ENCODE results near the gene LYL1.
A peak's percentile ranks its signal among the peaks of the same experiment; 100 is the strongest.

Gene LYL1

DNA sequence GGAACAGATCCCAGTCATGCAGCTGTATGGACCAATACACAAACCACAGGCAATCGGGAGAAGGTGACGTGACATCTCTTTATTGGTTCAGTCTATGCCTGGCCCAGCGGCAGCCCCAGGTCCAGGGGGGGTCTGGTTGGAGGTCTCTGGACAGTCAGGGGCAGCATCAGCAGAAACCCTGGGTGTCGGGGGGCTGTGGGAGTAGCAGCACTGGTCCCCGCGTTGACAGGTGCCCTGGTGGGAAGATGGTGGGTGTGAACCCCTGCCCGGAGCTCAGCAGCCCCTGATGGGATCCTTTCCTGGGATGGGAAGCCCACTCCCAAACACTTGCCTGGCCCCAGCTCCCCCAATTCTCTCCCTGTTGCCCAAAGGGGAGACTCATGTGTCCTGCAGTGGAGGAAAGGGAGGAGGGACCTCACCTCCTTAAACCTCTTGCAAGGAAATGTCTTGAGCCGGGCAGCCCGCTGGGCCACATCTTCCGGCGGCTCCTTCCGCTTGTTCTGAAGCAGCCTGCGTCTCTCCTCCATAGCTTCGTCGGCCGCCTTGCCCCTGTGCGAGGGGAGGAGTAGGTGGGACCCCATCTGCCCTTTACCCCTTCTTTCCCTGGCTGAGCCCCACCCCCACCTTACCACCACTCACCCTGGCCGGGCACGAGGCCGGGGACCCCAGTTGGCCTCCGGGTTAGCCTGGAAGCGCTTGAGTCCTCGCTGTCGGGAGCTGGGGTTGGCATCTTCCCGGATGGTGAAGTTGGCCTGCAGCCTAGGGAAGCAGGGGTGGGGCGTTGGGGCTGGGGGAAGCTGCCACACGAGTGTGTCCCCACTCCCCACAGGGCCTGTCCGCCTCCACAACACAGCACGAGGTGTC is 2.4 kb upstream of the LYL1 start:
- no peak for DNase-seq (ENCODE audit: low read depth in 2 of 2)

DNA sequence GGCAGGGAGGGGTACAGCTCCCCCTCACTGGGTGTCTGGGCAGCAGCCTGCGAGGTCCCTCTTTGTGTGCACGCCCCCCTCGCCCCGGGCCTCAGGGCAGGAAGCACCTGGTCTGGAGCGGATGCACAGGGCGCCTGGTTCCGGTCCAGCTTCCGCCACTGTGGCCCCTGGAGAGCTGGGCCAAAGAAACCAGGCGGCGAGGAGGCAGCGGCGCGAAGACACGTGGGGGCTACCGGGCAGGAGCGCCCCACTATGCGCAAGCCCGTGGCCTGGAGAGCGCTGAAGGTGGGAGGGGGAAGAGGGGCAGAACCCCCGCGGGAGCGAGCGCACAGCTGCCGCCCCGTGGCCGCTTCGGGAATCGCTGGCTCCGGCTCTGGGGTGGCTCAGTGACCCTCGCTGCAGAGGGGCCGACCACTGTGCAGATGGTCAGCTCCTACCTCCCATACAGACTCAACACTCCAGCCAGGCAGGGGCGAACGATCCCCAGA is 1.7 kb upstream of the LYL1 start:
- peak; percentile 55 to 65 for DNase-seq (ENCODE audit: low read depth in 2 of 2)

DNA sequence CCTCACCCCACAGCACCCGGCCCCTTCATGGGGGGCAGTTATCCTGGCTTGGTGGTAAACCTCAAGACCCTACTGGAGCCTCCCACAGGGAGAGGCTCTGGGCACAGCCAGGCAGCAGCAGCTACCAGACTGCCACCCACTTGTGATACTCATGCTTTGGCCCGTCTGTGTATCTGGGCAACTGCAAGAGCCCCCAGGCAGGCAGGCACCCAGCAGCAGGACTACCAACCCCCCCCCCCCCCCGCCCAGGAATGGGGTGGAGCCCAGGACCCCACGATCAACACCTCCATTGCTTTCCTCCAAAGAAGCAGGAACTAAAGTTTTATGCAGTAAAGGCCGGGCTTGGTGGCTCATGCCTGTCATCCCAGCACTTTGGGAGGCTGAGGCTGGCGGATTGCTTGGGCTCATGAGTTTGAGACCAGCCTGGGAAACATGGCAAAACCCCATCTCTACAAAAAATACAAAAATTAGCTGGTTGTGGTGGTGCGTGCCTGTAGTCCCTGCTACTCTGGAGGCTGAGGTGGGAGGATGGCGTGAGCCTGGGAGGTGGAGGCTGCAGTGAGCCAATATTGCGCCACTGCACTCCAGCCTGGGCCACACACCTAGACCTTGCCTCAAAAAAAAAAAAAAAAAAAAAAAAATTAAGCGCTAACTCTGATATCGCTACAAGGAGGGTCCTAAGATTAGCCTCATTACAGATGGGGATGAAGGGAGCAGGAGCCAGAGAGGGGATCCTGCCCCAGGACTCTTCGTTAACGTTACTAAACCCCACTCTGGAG is 1.1 kb upstream of the LYL1 start:
- DNase-seq (ENCODE audit: low read depth in 2 of 2), result no peak

DNA sequence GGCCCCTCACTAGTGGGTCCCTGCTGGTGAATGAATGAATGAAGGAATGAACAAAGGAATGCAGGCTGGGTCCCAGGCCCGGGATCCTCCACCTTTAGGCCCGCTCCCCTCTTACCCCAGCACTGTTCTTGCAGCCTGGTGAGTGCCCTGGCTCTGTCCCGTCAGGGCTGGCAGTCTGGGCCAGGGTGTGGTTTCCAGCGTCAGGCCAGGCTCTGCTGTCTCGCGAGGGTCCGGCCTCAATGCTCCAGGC is 317 bp downstream of the LYL1 start:
- DNase-seq (ENCODE audit: low read depth in 2 of 2), result no peak

DNA sequence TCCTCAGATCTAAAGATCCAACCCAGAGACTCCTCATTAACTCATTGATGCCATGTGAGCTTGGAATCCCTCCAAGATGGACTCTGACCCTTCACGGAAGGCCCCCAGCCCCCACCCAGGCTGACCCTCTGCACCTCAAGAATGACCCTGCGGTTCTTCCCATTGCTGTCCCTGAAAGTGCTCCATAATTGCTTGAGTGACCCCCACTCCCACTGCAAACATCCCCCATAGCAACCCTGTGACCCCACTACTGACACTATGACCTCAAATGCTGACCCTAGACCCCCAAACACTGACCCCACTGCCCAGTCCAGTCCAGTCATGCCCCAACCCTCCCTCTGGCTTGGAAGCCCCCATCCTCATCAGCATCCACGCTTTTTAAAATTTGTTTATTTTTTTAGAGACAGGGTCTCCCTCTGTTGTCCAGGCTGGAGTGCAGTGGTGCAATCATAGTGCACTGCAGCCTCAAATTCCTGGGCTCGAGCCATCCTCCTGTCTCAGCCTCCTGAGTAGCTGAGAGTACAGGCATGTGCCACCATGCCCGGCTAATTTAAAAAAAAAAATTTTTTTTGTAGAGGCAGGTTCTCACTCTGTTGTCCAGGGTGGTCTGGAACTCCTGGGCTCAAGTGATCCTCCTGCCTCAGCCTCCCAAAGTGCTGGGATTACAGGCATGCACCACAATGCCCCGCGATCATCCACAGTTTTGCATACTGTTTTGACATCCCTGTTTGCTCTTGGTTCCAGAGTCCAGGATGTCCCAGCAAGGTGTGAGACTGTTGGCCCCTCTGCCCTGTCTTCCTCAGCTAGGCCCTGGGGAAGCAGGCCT is 855 bp downstream of the LYL1 start:
- no peak for DNase-seq (ENCODE audit: low read depth in 2 of 2)

DNA sequence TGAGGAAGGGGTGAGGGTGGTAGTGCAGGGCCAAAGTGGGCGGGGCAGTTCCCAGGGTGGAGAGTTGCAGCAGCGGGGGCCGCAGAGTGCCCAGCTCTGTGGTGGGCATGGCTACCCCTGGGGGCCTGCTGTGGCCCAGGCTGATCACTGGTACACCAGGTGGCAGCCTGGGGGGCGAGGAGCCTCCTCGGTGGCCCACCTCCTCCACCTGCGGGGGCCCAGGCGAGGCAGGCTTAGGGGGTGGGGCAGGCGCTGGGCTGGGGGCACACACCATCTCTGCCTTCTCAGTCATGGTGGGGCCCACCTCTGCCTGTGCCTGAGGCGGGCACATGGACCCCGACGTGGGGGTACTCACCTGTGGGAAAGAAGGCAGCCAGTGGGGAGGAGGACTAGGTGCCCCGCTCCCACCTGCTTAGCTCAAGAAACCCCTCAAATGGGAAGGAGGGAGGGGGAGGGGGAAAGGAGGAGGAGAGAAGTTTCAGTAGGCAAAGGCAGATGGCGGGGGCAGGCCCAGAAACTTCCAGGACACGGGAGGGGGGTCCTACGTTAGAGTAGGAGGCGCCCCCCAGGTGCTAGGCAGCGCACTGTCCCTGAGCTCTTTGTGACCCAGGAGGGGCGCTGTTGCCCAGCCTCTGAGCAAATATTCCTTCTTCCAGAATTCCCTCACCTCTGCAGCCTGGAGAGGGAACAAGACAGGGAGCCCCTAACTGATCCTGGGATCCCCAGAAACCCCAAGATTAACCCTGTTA is 1.6 kb downstream of the LYL1 start:
- DNase-seq (ENCODE audit: low read depth in 2 of 2), result no peak

DNA sequence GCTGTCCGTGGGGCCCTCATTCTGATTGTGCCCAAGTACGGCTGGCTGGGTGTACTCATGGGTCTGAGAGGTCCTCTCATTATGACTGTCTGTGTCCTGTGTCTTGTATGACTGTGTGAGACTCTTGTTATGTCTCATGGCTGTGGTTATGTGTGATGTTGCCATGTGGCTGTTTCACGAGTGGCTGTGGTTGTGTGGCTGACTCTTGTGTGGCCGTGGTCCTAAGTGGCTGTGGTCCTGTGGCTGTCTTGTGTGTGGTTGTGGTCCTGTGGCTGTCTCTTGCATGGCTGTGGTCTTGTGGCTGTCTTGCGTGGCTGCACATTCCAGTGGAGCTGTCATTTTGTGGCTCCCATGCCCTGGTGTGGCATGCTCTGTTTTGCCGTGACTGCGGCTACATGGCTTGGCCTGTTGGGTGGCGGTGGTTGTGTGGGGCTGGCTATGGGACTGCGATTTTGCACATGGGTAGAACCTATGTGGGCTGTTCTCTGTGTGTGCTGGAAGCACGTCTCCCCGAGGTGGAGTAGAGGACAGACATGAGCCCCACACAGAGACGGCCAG is 2.5 kb downstream of the LYL1 start:
- DNase-seq (ENCODE audit: low read depth in 2 of 2), result no peak

DNA sequence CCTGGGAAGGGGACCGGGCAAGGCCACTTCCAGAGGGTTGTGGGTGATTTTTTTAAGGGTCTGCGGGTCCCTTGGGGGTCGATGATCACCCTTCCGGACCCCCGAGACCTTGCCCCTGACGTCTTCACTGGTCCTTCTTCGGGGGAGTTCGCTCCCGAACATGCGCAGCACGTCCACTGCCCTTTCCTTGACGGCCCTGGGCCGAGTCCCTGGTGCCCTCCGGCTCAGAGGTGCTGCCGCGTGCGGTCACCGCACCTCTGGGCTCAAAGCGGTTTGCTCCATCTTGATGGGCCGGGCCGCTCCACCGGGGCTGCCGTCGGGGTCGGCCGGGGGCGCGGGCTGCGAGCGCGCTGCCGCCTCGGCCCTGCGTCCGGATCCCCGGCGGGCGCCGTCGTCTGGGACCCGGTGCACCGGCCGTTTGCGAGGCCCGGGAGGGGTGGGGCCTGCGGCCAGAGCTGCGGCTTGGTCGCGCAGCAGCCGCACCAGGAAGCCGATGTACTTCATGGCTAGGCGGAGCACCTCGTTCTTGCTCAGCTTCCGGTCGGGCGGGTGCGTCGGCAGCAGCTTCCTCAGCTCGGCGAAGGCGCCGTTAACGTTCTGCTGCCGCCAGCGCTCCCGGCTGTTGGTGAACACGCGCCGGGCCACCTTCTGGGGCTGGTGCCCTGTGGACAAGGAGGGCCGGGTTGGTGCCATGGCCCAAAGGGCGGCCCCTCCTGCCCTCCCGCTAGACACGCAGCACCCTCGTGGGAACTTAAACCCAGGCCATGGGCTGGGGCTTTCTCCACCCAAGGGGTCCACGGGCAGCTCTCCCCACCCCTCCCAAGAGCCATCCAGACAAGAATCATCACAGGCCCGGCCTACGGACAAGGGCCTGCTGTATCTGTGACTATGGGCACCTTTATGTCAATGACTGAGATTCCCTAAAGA is 3.3 kb downstream of the LYL1 start:
- peak; percentile 60 to 66 for DNase-seq (ENCODE audit: low read depth in 2 of 2)

DNA sequence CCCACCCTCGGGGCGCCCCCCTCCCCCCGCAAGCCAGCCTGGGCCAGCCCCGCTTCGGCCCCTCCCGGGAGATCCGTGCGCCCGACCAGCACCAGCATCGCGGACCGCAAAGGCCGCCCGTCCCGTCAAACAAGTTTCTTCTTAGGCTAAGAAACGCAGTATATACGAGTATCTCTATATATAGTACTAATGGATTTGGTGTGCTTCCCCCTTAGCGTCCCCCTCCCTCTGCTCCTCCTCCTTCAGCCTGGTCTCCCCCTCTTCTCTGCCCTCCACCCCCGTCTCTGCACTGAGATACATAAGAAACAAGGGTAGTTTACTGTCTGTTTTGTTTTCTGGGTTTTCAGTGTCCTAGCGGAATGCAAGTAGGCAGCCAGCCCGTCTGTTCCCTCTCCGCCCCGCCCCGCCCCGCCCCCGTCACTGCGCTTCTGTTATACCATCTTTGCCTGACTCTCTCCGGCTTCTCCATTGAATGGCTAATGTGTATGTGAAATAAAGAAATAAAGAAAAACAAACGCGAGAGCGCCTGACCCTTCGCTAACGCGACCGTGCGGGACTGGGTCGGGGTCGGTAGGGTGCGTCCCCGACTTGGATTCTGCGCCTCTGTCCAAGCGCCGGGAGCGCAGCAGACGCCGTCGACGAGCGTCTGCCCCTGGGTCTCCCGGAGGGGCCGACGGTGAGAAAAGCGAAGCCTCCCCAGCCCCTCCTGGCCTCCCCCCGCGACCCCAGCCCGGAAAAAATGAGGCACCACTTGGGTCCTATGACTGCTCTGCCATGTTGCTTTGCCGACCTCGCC is 4.2 kb downstream of the LYL1 start:
- no peak for DNase-seq (ENCODE audit: low read depth in 2 of 2)

DNA sequence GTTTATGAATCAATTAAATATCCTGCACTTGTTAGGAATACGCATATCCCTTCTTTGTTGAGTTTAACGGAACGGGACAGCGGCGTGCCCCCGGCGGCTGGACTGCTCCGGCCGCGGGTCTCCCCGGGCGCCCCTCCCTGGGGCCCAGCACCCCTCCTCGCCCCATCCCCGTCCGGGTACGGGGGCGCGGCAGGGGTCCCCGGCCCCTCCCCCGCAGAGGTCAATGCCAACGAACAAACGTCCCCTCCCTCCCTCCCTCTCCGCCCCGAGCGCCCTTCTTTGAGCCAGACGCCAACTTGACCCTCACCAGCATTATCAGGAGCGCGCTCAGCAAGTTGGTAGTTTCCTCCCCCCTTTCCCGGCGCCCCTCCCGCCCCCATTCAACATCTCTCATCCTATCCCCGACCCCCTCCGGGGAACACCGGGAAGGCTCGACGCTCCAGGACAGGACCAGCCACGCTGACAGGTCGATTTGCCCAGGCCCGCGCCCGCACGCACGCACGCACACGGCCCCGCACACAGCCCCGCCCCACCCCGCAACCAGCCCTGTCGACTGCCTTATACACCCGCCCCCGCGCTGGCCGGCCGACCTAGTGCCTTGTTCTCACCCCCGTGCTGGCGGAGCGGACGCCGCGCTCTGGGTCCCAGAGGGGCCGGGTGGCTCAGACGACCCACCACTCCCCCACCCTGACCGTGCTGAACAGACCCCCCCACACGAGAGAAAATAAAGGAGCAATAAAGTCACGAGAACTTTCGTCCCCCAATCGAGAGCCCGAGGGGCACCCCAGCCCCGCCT is 5.0 kb downstream of the LYL1 start:
- DNase-seq (ENCODE audit: low read depth in 2 of 2), result no peak

DNA sequence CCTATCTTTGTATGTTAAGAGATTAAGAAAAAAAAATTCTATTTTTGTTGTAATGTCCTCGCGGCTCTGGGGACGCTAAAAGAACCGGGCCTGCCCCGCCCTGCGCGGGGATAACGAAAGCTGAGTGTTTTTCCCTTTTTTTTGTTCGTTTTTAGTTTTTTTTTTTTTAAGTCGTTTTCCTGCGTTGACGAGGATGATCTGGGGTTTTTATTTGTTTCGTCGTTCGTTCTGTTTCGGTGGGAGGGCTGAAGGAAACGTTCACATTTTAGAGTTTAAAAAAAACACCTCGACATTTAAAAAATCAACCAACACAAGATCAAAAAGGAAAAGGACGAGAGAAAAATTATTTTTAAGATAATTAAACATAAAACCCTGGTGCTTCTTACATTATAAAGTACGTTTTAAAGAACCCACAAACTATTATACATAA is 5.6 kb downstream of the LYL1 start:
- DNase-seq (ENCODE audit: low read depth in 2 of 2), result no peak

DNA sequence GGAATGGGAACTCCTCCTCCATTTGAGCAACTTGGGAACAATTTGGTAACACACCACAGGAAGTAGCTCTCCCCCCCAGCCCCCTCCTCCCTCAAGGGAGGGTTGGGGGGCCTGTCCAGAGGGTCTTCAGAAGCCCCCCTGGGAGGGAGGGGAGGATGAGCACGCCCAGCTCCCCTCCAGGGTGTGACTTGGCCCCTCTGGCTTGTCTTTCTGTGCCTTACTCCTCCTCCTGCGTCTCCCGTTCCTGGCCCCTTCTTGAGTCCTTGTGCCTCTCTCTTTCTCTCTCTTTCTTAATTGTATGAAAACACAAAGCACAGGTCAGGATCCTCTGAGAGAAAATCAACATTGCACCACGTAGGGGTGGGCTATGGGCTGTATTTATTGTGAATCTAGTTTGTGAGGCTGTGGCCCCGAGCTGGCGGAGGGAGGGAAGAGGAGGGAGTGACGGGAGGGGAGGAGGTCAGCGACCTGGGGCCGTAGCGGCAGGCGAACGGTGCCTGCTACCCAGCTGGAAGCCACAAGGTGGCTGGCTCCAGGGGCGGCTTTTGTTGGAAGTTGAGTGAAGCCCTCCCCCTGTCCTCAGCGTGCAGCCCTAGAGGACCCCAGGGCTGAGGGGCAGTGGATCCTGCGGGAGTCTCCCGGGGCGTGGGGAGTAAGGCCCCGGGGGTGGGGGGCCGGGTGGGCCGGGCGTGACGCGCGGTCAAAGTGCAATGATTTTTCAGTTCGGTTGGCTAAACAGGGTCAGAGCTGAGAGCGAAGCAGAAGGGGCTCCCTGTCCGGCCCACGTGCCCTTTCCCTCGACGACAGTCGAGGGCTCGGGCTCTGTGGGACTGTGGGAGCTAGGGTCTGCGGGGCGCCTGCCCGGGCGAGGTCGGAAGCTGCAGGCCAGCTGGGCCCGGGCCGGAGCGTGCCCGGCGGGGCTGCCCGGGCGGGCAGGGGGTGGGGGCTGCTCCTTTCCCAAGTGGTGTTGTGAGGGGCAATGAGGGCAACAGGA is 6.4 kb downstream of the LYL1 start:
- DNase-seq (ENCODE audit: low read depth in 2 of 2), result no peak

DNA sequence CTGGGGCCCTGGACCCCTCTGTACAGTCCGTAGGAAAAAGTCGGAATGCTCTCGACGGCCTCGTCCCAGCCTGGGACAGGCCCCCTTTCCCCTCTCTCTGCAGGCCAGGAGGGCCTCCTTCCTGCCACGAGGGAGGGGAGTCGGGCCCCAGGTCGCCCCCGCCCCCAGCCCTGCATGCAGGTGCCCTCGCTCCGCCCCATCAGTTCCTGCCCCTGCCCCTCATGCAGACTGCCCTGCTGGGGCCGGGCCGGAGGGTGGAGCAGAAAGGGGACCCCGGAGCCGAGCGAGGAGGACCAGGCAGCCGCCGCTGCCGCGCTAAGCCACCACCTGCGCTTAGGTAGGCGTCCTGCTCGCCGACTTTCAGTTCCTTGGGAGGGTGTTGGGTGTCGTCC is 7.3 kb downstream of the LYL1 start:
- DNase-seq (ENCODE audit: low read depth in 2 of 2), result no peak

DNA sequence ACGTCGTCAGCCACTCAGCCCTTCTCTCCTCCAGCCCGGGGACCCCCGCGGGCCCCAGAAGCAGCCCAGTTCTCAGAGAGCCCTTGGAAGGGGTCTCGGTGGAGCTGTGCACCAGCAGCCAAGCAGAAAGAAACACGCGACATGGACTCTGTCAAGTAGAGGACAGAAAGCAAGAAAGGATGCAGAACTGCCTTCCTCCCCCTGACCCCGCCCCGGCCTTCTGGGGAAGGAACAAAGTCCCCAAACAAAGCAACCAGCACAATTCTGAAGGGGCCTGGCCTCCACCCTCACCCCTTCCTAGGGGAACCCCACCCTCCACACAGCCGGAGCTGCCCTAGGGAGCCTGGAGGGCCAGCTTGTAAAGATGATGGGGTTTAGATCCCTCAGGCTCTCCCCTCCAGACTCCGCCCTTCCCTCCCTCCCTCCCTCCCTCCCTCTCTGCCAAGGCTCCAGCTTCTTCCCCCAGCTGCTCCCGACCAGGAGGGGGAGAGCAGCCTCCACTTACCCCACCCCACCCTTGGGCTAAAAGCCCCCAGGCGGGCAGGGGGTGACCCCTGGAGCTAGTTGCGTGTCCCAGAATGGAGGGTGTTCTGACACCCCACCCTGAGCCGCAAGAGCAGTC is 7.8 kb downstream of the LYL1 start:
- DNase-seq (ENCODE audit: low read depth in 2 of 2), result no peak

DNA sequence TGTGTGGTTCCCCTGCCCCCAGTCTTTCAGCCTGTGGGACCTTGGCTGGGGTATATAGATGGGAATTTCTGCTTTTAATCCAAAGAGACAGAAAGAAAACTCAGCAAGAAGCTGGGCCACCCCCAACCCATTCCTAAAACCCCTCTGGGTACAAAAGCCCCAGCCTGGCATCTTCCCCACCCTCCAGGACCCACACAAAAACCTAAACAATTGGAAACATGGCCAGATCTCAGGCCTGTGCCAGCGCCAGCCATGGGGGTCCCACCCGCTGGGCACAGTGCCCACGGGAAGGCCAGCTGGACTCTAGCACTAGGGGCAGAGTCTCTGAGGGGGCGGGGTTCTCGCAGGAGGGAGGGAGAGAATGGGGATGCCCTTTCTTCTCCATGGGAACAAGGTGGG is 8.6 kb downstream of the LYL1 start:
- DNase-seq (ENCODE audit: low read depth in 2 of 2), result no peak

DNA sequence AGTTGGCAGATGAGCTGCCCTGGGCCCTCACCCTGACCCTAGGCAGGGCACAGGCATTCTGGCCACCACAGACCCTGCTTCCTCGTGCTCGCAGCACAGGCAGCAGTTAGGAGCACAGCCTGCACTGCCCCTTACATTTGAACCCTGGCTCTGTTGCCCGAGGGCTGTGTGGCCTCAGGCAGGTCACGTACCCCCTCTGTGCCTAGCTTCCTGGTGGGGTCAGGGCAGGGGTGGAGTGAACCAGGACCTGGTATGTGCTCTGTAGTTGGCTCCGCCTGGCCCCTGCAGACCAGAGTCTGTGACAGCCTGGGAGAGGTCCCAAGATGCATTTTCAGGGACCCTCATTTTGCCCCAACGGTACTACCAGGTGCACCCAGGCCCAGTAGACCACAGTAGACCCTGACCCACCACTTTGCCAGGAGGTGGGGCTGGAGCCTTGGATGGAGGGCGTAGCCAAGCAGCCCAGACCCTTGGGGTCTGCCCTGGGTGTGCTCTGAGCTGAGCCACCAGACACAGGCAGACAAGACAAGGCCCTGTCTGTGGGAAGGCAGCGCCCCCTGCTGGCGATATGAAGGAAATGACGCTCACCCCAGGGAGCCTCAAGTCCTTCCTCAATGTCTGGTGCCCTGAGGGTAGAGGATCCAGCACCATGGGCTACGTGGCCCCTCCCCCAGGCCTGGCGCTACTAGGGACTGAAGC is 9.1 kb downstream of the LYL1 start:
- DNase-seq (ENCODE audit: low read depth in 2 of 2), result peak; percentile 69 to 72

Measured in stimulated activated CD4-positive, alpha-beta T cell treated with anti-CD3 and anti-CD28 coated beads, Interleukin-1b, Interleukin-23, amount 100 ng/mL, for 4 hours (primary cell).